VCaP (cell line): Measurements from ENCODE around the gene AIFM2.
"Not testable (repeated sequence)": the region's sequence is repeated elsewhere in the genome, so short reads cannot be mapped to it uniquely, and the experiment has no call there.

Experiments used
- H3K27ac ChIP-seq: fragments of 450-650 bp; 2 replicates; pipeline ENCODE4 v1.5.1; 2017
- TF ChIP-seq, protein P1 (sequence below): fragments of 450-650 bp; conservative IDR thresholded peaks from 2 replicates; pipeline ENCODE4 v1.5.1; 2017; ENCODE audit warnings: mild to moderate bottlenecking, moderate library complexity

AIFM2 gene

DNA sequence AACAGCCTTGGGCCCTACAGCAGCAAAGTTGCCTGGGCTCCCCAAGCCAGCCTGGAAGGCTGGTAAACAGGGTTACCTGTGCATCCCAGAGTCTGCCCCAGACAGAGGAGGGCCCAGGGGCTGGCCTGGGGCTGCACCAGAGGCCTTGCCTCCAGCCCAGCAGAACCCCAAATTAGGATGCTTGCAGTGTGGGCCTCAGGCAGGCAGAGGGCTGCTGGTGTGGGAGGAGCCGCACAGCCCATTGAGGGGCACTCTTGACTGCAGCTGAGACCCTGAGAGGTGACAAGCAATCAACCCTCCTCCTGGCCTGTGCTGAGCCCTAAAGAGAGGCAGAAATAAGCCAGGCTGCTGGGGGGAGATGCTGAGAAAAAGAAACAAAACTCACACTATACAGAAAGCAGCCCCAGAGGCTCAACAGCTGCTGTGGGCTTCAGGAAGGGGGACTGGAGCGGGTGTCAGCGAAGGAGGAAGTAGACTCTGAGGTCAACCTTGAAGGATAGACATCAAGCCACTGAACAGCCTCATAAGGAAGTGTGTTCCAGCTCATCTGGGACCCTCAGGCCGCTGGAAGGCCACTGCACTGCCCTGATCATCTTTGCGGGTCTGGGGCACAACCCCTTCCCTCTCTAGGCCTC, 6.6 kb downstream of the AIFM2 start:
- H3K27ac ChIP-seq: no peak overlapping the region
- TF ChIP-seq, protein P1, sequence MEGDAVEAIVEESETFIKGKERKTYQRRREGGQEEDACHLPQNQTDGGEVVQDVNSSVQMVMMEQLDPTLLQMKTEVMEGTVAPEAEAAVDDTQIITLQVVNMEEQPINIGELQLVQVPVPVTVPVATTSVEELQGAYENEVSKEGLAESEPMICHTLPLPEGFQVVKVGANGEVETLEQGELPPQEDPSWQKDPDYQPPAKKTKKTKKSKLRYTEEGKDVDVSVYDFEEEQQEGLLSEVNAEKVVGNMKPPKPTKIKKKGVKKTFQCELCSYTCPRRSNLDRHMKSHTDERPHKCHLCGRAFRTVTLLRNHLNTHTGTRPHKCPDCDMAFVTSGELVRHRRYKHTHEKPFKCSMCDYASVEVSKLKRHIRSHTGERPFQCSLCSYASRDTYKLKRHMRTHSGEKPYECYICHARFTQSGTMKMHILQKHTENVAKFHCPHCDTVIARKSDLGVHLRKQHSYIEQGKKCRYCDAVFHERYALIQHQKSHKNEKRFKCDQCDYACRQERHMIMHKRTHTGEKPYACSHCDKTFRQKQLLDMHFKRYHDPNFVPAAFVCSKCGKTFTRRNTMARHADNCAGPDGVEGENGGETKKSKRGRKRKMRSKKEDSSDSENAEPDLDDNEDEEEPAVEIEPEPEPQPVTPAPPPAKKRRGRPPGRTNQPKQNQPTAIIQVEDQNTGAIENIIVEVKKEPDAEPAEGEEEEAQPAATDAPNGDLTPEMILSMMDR: no peak

DNA sequence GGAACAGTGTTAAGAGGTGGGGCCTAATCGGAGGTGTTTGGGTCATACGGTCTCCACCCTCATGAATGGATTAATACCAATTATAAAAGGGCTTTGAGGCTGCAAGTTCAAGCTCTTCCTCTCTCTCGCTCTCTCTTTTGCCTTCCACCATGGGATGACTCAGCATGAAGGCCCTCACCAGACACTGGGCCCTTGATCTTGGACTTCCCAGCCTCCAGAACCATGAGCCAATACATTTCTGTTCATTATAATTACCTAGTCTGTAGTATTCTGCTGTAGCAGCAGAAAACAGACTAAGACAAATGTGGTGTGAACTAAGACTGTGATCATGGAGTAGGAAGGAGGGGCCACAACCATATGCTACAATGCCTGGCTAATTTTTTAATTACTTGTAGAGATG, 7.7 kb downstream of the AIFM2 start:
- no peak overlapping the region for H3K27ac ChIP-seq
- TF ChIP-seq, protein P1: no peak

DNA sequence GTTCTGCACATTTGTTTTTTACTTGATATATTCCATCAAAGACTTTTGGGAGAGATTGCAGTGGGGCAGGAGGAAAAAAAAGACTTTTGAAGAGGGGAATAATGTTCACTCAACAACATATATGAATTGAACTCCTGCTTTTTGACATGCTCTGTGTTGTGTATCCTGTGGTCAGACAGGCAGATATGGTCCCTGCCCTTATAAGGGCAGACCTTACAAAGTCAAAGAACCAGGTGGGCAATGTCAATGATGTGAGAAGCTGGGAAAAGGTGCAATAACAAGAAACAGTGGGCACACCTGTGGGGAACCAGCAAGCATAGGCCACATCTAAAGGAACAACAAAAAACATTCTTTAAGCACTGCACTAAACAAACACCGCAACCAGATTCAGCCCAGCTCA, 8.2 kb downstream of the AIFM2 start:
- TF ChIP-seq, protein P1: no peak

DNA sequence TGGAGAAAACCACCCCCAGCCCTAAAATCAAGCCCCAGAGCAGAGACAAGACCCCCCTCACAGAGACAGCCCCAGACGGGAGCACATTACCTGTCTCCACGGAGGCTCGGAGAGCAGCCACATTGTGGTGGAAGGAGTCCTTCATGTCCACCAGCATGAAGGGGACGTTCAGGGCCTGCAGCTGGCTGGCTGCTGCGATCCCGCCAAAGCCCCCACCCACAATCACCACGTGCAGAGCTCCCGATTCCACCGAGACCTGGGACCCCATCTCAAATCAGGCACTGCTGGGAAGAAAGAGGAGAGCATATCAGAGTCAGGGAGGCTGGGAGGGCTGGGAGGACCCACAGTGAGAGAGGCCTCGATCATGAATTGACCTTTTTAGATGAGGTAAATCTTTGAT, 8.8 kb downstream of the AIFM2 start:
- H3K27ac ChIP-seq: no peak overlapping the region
- TF ChIP-seq, protein P1: no peak

More for the DNA sequence above, 8.2 kb downstream of the AIFM2 start:
- no peak overlapping the region for H3K27ac ChIP-seq

DNA sequence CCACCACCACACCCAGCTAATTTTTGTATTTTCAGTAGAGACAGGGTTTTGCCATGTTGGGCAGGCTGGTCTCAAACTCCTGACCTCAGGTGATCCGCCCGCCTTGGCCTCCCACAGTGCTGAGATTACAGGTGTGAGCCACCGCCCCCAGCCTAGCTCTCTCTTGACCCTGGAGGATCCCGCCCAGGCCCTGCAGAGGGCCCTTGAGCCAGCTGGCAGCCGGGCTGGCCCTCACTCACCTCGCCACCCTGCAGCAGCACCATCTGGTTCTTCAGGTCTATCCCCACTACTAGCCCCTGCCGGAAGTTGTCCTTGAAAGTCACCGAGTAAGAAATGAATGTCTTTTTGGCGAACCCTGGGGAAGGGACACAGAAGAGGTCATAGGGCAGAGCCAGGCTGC, 9.5 kb downstream of the AIFM2 start:
- not testable (repeated sequence) for H3K27ac ChIP-seq

DNA sequence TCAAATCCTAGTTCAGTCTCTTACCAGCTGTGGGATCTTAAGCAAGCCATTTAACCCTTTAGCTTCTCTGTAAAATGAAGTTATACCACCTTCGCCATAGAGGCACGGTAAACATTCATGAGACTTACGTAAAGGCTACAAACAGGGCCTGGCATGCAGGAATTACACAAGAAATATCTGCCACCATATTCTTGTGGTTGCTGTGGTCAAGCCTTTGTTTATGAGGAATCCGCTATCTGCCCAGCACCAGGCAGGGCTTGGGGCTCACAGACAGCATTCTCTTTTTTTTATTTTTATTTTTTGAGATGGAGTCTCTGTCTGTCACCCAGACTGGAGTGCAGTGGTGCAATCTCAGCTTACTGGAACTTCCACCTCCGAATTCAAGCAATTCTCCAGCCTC, 9.9 kb downstream of the AIFM2 start:
- TF ChIP-seq, protein P1: no peak

DNA sequence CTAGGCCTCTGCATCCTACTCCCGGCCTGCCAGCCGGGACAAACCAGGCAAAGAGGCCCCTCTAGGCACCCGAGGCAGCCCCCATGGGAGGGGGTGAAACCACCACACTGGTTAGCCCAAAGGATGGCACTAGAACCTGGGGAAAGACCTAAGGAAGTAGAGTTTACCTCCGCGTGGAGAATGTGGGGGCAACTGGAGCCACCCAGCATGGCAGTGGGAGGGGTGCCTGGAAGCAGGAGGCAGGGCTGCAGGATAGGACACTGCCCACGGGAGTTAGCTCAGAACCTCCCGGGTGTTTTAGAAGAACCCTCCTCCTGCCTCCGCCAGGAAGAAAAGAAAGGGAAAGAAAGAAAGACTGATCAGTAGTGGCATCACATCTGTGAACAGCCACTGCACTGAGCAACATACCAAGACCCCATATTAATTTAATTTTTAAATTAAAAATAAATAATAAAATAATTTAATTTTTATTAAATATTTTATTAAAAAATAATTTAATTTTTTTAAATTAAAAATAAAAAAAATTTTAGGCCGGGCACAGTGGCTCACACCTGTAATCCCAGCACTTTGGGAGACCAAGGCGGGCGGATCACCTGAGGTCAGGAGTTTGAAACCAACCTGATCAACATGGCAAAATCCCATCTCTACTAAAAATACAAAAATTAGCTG, 11.2 kb downstream of the AIFM2 start:
- no peak overlapping the region for H3K27ac ChIP-seq
- TF ChIP-seq, protein P1: no peak

More for the DNA sequence above, 9.9 kb downstream of the AIFM2 start:
- H3K27ac ChIP-seq: no peak overlapping the region

DNA sequence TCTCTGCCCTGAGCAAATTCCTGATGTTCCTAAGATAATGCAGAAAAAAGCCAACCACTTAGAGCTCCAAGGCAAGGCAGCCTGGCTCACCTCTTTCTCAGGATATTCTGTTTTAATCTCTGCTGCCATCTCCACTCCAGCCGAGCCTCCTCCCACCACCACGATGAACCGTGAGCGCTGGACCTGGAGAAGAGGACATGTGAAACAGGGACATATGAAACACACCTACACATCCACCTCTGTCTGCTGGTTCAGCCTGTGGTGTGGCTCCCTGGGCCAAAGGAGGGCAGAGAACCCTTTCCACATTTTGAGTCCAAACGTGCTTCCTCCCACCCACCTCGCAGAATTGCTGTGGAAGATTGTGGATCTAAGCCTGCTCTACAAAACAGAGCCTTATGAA, 12.2 kb downstream of the AIFM2 start:
- TF ChIP-seq, protein P1: no peak
- H3K27ac ChIP-seq: no peak overlapping the region
